Right renal pelvis (tissue), 4 donors: ENCODE data around the gene DHFR. TPM values are rescaled to one million over a fixed set of nuclear protein-coding genes. Genes with fewer than 3 reads are reported as not detected.
"Not testable (repeated sequence)": the region's sequence is repeated elsewhere in the genome, so short reads cannot be mapped to it uniquely, and the experiment has no call there.

Experiments
- DNase-seq, 4 donors: peaks; one replicate each; pipeline ENCODE4 v3.0.0-alpha.2; 2013; ENCODE audit warnings: low read depth in 4 of 4, low spot score in 3 of 4, missing footprints in 1 of 4
- polyA plus RNA-seq, 4 donors: library from polyadenylated mRNA; unstranded; fragments of 120-200 nt; gene quantifications; one replicate each; pipeline ENCODE4 v1.2.1, GENCODE V29; 2013; ENCODE audit not compliant: insufficient read length in 4 of 4

DHFR gene
- polyA plus RNA-seq, 4 donors = 59.8 to 88.7 (median 82.5) TPM

DNA sequence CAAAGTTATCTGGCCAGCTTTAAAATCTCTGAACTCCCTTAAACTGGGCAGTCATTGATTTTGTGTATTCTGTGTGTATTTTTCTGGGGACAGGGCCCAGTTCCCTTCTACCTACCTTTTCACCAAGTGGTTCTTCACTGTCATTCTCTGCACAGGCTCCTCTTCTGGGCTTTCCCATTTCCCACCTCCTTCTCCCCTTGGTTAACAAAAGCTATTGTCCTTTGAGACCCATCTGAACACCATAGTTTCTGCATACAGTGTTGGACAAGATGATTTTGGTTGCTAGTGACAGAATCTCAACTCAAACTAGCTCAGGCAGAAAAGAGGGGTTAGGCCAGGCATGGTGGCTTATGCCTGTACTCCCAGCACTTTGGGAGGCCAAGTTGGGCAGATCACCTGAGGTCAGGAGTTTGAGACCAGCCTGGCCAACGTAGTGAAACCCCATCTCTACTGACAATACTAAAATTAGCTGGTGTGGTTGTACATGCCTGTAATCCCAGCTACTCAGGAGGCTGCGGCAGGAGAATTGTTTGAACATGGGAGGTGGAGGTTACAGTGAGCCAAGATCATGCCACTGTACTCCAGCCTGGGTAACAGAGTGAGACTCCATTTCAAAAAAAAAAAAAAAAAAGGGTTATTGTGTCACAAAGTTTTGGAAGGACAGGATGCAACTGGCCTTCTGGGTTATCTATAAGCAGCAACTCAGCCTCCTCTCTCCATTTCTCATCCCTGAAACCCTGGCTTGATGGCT is 53.7 kb downstream of the DHFR start:
- DNase-seq = no peak

DNA sequence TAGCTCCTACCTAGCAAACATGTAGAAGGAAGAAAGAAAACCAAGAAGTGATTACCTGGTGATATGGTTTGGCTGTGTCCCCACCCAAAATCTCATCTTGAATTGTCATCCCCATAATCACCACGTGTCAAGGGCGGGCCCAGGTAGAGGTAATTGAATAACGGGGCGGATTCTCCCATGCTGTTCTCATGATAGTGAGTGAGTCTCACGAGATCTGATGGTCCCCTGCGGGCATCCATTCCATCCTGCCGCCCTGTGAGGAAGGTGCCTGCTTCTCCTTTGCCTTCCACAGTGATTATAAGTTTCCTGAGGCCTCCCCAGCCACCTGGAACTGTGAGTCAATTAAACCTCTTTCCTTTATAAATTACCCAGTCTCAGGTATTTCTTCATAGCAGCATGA is 57.3 kb downstream of the DHFR start:
- no peak for DNase-seq

DNA sequence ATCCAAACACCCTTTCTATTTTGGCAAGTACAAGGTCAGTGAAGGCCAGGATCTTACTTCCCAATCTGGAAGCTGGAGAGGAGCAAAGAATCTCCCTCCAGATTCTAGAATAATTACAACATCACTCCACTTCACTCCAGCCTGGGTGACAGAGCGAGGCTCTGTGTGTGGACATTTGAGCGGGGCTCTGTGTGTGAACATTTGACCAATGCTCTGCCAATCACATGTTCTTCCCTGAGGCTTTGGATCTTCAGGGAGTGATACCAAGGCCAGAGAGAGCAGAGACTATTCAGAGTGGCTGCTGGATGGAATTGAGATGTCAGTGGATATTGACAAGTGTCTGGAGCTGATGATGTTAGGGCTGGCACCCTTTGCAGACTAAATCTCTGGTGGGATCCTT is 60.0 kb downstream of the DHFR start:
- DNase-seq = no peak

DNA sequence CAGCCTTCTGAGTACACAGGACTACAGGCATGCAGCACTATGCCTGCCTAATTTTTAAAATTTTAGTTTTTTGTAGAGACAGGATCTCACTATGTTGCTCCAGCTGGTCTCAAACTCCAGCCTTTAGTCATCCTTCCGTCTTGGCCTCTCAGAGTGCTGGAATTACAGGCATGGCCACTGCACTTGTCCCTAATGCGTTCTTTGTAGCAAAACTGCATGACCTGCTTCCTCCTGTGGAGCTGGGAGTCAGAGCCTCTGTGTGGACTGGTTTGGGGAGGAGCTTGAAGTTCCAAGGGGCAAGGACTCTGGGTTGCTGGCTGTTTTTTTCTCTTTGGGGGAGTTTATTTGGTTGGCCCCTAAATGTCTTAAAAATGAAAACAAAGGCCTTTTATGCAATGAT is 62.0 kb downstream of the DHFR start:
- no peak for DNase-seq

DNA sequence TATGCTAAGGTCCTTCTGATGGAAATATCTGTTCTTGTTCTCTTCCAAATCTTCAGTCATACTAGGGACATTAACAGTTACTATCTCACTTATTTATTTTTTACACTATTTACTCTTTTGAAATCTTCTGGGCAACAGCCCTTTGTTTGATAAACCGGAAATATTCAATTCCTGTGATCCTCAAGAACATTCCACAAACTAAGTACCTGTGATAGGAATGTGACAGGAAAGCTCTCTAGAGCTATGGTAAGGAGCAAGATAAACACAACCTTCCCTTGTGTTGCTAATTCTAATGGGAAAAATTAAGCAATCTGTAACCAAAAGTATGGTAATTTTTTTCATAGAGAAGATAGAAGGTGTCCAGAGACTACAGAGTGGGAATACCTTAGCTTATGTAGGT is 62.7 kb downstream of the DHFR start:
- DNase-seq = no peak

DNA sequence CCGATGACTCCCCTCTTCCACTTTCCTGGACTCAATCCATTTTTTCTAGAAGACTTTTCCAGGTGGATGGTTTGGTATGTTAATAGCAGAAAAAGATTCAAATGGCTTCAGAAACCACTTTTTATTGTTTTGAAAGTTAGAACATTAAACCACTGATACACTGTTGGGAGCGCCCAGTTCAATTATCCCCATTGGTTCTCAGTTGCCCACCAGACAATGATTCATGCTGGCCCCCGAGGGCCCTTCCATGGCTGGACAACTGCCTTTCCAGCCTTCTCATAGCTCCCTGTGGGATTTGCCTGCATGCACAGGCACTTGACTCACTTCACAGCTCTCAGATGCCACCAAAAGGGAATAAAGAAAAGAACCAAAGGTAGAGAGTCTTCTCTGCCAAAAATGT is 63.4 kb downstream of the DHFR start:
- no peak for DNase-seq

DNA sequence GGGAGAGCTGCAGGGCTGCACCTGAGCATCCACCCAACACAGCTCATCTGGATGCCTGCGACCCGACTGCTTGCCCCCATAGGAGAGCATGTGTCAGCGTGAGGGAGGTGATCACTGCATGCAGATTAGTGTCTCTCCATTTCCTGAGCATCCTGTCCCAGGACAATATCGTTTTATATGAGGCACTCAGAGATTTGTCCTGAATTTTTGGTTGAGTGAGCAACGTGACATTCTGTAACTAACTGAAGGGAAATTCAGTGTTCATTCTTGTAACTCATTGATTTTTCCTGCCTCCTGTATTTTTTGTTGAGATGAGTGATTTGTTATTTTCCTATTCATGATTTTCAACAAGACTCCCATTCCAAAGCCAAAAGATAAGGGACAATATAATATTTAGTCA is 64.0 kb downstream of the DHFR start:
- DNase-seq = no peak

DNA sequence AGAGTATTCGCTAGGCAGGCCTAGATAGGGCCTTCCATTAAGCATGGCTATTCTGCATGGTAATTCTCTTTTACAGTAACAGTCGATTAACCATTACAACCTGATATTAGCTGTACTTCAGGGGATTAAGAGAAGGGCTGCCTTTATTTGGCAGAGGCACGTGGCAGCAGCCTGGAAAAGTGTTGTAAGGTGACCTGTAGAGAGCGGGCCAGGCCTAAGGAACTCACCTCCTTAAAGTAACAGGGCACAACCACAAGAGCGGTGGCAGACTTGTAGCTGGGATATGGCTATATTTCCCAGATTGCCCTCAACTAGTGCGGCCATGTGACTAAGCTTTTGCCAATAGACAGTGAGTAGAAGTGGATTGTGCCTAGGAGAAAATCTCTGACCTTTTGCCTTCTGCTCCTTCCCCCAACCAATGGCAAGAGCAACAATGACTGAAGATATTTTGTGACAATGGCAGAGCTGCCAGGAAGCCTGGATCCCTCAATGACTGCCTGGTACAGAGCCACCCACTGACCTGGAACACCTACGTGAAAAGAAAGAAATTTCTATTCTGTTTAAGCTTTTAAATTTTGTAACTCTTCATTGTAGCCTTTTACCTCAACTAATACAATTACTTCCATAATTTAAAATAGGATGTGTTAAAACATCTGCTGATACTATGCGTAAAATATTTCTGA is 65.8 kb downstream of the DHFR start:
- DNase-seq = no peak

DNA sequence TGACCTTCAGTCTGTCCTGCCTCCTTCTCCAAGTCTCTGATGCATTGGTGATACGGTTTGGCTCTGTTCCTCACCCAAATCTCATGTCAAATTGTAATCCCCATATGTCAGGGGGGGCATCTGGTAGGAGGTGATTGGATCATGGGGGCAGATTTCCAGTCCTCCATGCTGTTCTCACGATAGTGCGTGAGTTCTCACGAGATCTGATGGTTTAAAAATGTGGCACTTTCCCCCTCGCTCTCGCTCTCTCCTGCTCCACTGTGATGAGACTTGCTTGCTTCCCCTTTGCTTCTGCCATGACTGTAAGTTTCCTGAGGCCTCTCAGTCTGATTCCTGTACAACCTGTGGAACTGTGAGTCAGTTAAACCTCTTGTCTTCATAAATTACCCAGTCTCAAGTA is 70.0 kb downstream of the DHFR start:
- no peak for DNase-seq

DNA sequence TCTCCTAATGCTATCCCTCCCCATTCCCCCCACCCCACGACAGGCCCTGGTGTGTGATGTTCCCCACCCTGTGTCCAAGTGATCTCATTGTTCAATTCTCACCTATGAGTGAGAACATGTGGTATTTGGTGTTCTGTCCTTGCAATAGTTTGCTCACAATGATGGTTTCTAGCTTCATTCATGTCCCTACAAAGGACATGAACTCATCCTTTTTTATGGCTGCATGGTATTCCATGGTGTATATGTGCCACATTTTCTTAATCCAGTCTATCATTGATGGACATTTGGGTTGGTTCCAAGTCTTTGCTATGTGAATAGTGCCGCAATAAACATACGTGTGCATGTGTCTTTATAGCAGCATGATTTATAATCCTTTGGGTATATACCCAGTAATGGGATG is 74.5 kb downstream of the DHFR start:
- DNase-seq = not testable (repeated sequence)

DNA sequence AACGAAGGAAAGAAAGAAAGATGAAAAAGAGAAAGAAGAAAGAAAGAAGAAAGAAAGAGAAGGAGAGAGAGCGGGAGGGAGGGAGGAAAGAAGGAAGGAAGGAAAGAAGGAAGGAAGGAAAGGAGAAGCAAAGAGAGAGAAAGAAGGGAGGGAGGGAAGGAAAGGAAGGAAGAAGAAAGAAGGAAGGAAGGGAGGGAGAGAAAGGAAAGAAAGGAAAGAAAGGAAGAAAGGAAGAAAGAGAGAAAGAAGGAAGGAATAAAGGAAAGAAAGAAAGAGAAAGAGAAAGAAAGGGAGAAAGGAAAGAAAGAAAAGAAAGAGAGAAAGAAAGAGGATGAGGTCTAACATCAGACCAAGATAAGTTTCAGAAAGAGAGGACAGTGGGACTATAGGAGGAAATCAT is 75.7 kb downstream of the DHFR start:
- no peak for DNase-seq

DNA sequence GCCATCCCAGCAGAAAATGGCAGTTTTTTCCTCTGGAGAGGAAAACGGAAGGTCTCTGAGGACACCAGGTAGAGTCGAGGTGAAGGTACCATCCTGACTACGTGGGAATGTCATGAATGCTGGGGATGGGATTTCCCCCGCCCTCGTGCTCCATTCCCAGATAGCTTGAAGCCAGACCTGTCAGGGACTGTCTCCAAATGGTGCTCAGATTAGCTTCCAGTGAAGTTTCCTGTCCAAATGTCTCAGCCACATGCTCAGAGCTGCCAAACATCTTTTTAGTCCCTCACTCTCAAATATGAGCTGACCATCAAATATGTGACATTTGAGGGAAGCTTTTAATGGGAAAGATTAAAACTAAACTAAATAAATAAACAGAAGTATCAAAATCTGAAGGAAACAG is 77.1 kb downstream of the DHFR start:
- DNase-seq = no peak

DNA sequence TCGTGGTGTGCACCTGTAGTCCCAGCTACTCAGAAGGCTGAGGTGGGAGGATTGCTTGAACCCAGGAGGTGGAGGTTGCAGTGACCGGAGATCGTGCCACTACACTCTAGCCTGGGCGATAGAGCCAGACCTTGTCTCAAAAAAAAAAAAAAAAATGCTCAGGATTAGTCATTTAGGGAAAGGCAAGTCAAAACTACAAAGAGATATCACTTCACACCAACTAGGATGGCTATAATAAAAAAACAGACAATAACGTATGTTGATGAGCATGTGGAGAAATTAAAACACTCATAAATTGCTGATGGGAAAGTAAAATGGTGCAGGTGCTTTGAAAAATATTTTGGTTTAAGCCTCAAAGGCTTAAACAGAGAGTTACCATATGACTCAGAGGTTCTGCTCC is 78.4 kb downstream of the DHFR start:
- DNase-seq = no peak

Other genes starting within 250 kb of the DHFR start
- 10 to 100 TPM; 58.5 to 84.5 (median 72.7) TPM for gene ZFYVE16, start 246.9 kb downstream of the DHFR start, polyA plus RNA-seq
- 1 to 10 TPM; 2.1 to 3.2 (median 2.8) TPM for gene FAM151B, start 166.9 kb downstream of the DHFR start, polyA plus RNA-seq
- under 1 TPM; 0.11 to 0.35 (median 0.22) TPM for gene ANKRD34B, start 84.7 kb downstream of the DHFR start, polyA plus RNA-seq
- gene MSH3, start 331 bp downstream of the DHFR start, polyA plus RNA-seq = 10 to 100 TPM; 21.6 to 26.8 (median 21.8) TPM